Stimulated activated memory B cell treated with anti-CD40 and anti-IgM and Interleukin-4, amounts not matched to agents 10 μg/mL and 1 μg/mL and 100 μg/mL, for 72 hours (primary cell): Measurements from ENCODE around the gene PABPC1L.

ENCODE experiments used
- ATAC-seq: fragments of 150-1000 bp; cut with Tn5 transposase; 2 replicates; pipeline ENCODE4 v1.10.0; 2021
- H3K27ac Mint-ChIP-seq: one replicate; pipeline ENCODE4 v1.8.0; 2022; ENCODE audit warnings: mild to moderate bottlenecking, mixed read lengths
- H3K27me3 Mint-ChIP-seq: one replicate; pipeline ENCODE4 v1.8.0; 2022; ENCODE audit warnings: mixed read lengths
- H3K36me3 Mint-ChIP-seq: one replicate; pipeline ENCODE4 v1.8.0; 2022; ENCODE audit warnings: mixed read lengths
- H3K4me1 Mint-ChIP-seq: one replicate; pipeline ENCODE4 v1.8.0; 2022; ENCODE audit warnings: mixed read lengths
- H3K4me3 Mint-ChIP-seq: one replicate; pipeline ENCODE4 v1.8.0; 2022; ENCODE audit warnings: mild to moderate bottlenecking, moderate library complexity, mixed read lengths
- H3K9me3 Mint-ChIP-seq: one replicate; pipeline ENCODE4 v1.8.0; 2022; ENCODE audit warnings: mixed read lengths

Gene PABPC1L

GRCh38 chr20:44916586-44916985 is 6.7 kb downstream of the PABPC1L start:
- peaks cover 40% of the 10 kb centered on the region for H3K36me3 Mint-ChIP-seq
- no peak overlapping the region for H3K4me3 Mint-ChIP-seq
- no peaks in the 10 kb centered on the region for H3K27me3 Mint-ChIP-seq
- peaks cover 10% of the 10 kb centered on the region for H3K4me1 Mint-ChIP-seq
- no peak for ATAC-seq
- no peak overlapping the region for H3K27ac Mint-ChIP-seq
- no peaks in the 10 kb centered on the region for H3K9me3 Mint-ChIP-seq

GRCh38 chr20:44917399-44917798 is 7.5 kb downstream of the PABPC1L start:
- Mint-ChIP-seq H3K4me3 (no peak overlapping the region), H3K4me1 (peaks cover 7% of the 10 kb centered on the region), H3K9me3 (no peaks in the 10 kb centered on the region), H3K36me3 (peaks cover 39% of the 10 kb centered on the region), H3K27ac (no peak overlapping the region), H3K27me3 (no peaks in the 10 kb centered on the region)
- no peak for ATAC-seq

- Mint-ChIP-seq H3K27me3 (no peaks in the 10 kb centered on the region), H3K4me1 (peaks cover 7% of the 10 kb centered on the region), H3K4me3 (no peak overlapping the region), H3K27ac (no peak overlapping the region), H3K9me3 (no peaks in the 10 kb centered on the region), H3K36me3 (peaks cover 37% of the 10 kb centered on the region)
- no peak for ATAC-seq
Observed at GRCh38 chr20:44918342-44918741, 8.5 kb downstream of the PABPC1L start.

- Mint-ChIP-seq H3K9me3 (no peaks in the 10 kb centered on the region), H3K4me1 (peaks cover 7% of the 10 kb centered on the region), H3K27ac (no peak overlapping the region), H3K27me3 (no peaks in the 10 kb centered on the region), H3K36me3 (peaks cover 38% of the 10 kb centered on the region), H3K4me3 (no peak overlapping the region)
- ATAC-seq = no peak
Observed at GRCh38 chr20:44918761-44919160, 8.9 kb downstream of the PABPC1L start.

GRCh38 chr20:44921447-44921846 is 11.6 kb downstream of the PABPC1L start:
- Mint-ChIP-seq H3K9me3 (no peaks in the 10 kb centered on the region), H3K36me3 (peaks cover 39% of the 10 kb centered on the region), H3K27ac (no peak overlapping the region), H3K27me3 (no peaks in the 10 kb centered on the region), H3K4me3 (no peak overlapping the region), H3K4me1 (no peaks in the 10 kb centered on the region)
- no peak for ATAC-seq

- peaks cover 33% of the 10 kb centered on the region for H3K36me3 Mint-ChIP-seq
- no peaks in the 10 kb centered on the region for H3K9me3 Mint-ChIP-seq
- no peak for ATAC-seq
- H3K27me3 Mint-ChIP-seq = no peaks in the 10 kb centered on the region
- H3K4me3 Mint-ChIP-seq = no peak overlapping the region
- H3K27ac Mint-ChIP-seq = no peak overlapping the region
- H3K4me1 Mint-ChIP-seq = no peaks in the 10 kb centered on the region
Observed at GRCh38 chr20:44924541-44924940, 14.7 kb downstream of the PABPC1L start.

GRCh38 chr20:44928595-44928994 is 18.7 kb downstream of the PABPC1L start:
- Mint-ChIP-seq H3K9me3 (no peaks in the 10 kb centered on the region), H3K4me3 (no peak overlapping the region), H3K4me1 (no peaks in the 10 kb centered on the region), H3K36me3 (peaks cover 52% of the 10 kb centered on the region), H3K27ac (no peak overlapping the region), H3K27me3 (no peaks in the 10 kb centered on the region)
- ATAC-seq = no peak

- Mint-ChIP-seq H3K4me3 (no peak overlapping the region), H3K27ac (no peak overlapping the region), H3K4me1 (no peaks in the 10 kb centered on the region), H3K27me3 (no peaks in the 10 kb centered on the region), H3K9me3 (no peaks in the 10 kb centered on the region), H3K36me3 (peaks cover 36% of the 10 kb centered on the region)
- no peak for ATAC-seq
Observed at GRCh38 chr20:44930517-44931168, 20.8 kb downstream of the PABPC1L start.

GRCh38 chr20:44931911-44932310 is 22.1 kb downstream of the PABPC1L start:
- peaks cover 41% of the 10 kb centered on the region for H3K36me3 Mint-ChIP-seq
- H3K4me1 Mint-ChIP-seq = no peaks in the 10 kb centered on the region
- no peak overlapping the region for H3K4me3 Mint-ChIP-seq
- no peak overlapping the region for H3K27ac Mint-ChIP-seq
- no peaks in the 10 kb centered on the region for H3K9me3 Mint-ChIP-seq
- ATAC-seq = no peak
- no peaks in the 10 kb centered on the region for H3K27me3 Mint-ChIP-seq

GRCh38 chr20:44932916-44933315 is 23.1 kb downstream of the PABPC1L start:
- H3K27me3 Mint-ChIP-seq = no peaks in the 10 kb centered on the region
- ATAC-seq = no peak
- no peak overlapping the region for H3K27ac Mint-ChIP-seq
- no peak overlapping the region for H3K4me3 Mint-ChIP-seq
- no peaks in the 10 kb centered on the region for H3K4me1 Mint-ChIP-seq
- no peaks in the 10 kb centered on the region for H3K9me3 Mint-ChIP-seq
- H3K36me3 Mint-ChIP-seq = peaks cover 49% of the 10 kb centered on the region

- Mint-ChIP-seq H3K4me3 (no peak overlapping the region), H3K4me1 (no peaks in the 10 kb centered on the region), H3K9me3 (no peaks in the 10 kb centered on the region), H3K36me3 (peaks cover 54% of the 10 kb centered on the region), H3K27ac (no peak overlapping the region), H3K27me3 (no peaks in the 10 kb centered on the region)
- ATAC-seq = no peak
Observed at GRCh38 chr20:44936510-44936909, 26.6 kb downstream of the PABPC1L start.

GRCh38 chr20:44938637-44939036 is 28.8 kb downstream of the PABPC1L start:
- H3K9me3 Mint-ChIP-seq = no peaks in the 10 kb centered on the region
- no peak for ATAC-seq
- peaks cover 59% of the 10 kb centered on the region for H3K36me3 Mint-ChIP-seq
- H3K4me3 Mint-ChIP-seq = no peak overlapping the region
- no peaks in the 10 kb centered on the region for H3K27me3 Mint-ChIP-seq
- no peak overlapping the region for H3K27ac Mint-ChIP-seq
- no peaks in the 10 kb centered on the region for H3K4me1 Mint-ChIP-seq

- Mint-ChIP-seq H3K27ac (peak overlapping the region; percentile 36), H3K4me3 (no peak overlapping the region), H3K36me3 (peaks cover 76% of the 10 kb centered on the region), H3K9me3 (no peaks in the 10 kb centered on the region), H3K27me3 (no peaks in the 10 kb centered on the region), H3K4me1 (no peaks in the 10 kb centered on the region)
- no peak for ATAC-seq
Observed at GRCh38 chr20:44941120-44941691, 31.3 kb downstream of the PABPC1L start.

GRCh38 chr20:44942264-44942973 is 32.6 kb downstream of the PABPC1L start:
- Mint-ChIP-seq H3K4me1 (no peaks in the 10 kb centered on the region), H3K36me3 (peaks cover 77% of the 10 kb centered on the region), H3K27me3 (no peaks in the 10 kb centered on the region), H3K4me3 (no peak overlapping the region), H3K9me3 (no peaks in the 10 kb centered on the region), H3K27ac (peak overlapping the region; percentile 36)
- no peak for ATAC-seq

GRCh38 chr20:44943828-44944227 is 34.0 kb downstream of the PABPC1L start:
- H3K9me3 Mint-ChIP-seq = no peaks in the 10 kb centered on the region
- H3K27ac Mint-ChIP-seq = no peak overlapping the region
- no peaks in the 10 kb centered on the region for H3K27me3 Mint-ChIP-seq
- ATAC-seq = no peak
- no peak overlapping the region for H3K4me3 Mint-ChIP-seq
- H3K4me1 Mint-ChIP-seq = no peaks in the 10 kb centered on the region
- H3K36me3 Mint-ChIP-seq = peaks cover 65% of the 10 kb centered on the region

GRCh38 chr20:44945261-44945660 is 35.4 kb downstream of the PABPC1L start:
- no peak overlapping the region for H3K27ac Mint-ChIP-seq
- peaks cover 72% of the 10 kb centered on the region for H3K36me3 Mint-ChIP-seq
- ATAC-seq = no peak
- no peaks in the 10 kb centered on the region for H3K27me3 Mint-ChIP-seq
- H3K4me1 Mint-ChIP-seq = no peaks in the 10 kb centered on the region
- H3K9me3 Mint-ChIP-seq = no peaks in the 10 kb centered on the region
- no peak overlapping the region for H3K4me3 Mint-ChIP-seq
